ENCODE results near the gene RCCD1.

- no peak for TF ChIP-seq POLR2A (IDR thresholded peaks at IDR 0.05)
- TF ChIP-seq, protein P1, sequence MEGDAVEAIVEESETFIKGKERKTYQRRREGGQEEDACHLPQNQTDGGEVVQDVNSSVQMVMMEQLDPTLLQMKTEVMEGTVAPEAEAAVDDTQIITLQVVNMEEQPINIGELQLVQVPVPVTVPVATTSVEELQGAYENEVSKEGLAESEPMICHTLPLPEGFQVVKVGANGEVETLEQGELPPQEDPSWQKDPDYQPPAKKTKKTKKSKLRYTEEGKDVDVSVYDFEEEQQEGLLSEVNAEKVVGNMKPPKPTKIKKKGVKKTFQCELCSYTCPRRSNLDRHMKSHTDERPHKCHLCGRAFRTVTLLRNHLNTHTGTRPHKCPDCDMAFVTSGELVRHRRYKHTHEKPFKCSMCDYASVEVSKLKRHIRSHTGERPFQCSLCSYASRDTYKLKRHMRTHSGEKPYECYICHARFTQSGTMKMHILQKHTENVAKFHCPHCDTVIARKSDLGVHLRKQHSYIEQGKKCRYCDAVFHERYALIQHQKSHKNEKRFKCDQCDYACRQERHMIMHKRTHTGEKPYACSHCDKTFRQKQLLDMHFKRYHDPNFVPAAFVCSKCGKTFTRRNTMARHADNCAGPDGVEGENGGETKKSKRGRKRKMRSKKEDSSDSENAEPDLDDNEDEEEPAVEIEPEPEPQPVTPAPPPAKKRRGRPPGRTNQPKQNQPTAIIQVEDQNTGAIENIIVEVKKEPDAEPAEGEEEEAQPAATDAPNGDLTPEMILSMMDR (IDR thresholded peaks at IDR 0.05), result no peak
- no peak for TF ChIP-seq POLR2AphosphoS5 (IDR thresholded peaks at IDR 0.05)
Measured at GRCh38 chr15:90962021-90962420, 7.3 kb downstream of the RCCD1 start.

Measured in prostate gland (tissue), 2 donors.